Epithelial cell of proximal tubule (primary cell): ENCODE data around the gene CDHR2. TPM values are rescaled to one million over a fixed set of nuclear protein-coding genes. Genes with fewer than 3 reads are reported as not detected.

Experiments
- DNase-seq: peaks from one replicate; pipeline ENCODE4 v3.0.0-alpha.2; 2011; ENCODE audit warnings: low read depth
- H3K4me3 ChIP-seq: 2 replicates; pipeline ENCODE4 v1.5.1; 2011; ENCODE audit warnings: low read depth, mild to moderate bottlenecking, low read length
- CTCF ChIP-seq: conservative IDR thresholded peaks from 2 replicates; pipeline ENCODE4 v1.5.1; 2012; ENCODE audit warnings: low read depth, mild to moderate bottlenecking, low read length
- total RNA-seq: library from RNA; depleted of rRNA; stranded (reverse); fragments of >200 nt; gene quantifications from 2 replicates; pipeline ENCODE4 v1.2.3, GENCODE V29; 2015

Gene CDHR2
- total RNA-seq, 1 donor from 2014 or later = not detected

GRCh38 chr5:176644878-176645670 is 95.9 kb downstream of the CDHR2 start:
- DNase-seq = no peak
- no peak for TF ChIP-seq CTCF
- no peak overlapping the region for H3K4me3 ChIP-seq

Other genes with a start within 250 kb of the CDHR2 start
- gene KIAA1191, start 187.6 kb upstream of the CDHR2 start, total RNA-seq = 88.1 and 90.1 TPM in 2 replicates
- gene ARL10, start 183.9 kb upstream of the CDHR2 start, total RNA-seq = 2.9 and 3.4 TPM in 2 replicates
- gene NOP16, start 160.7 kb upstream of the CDHR2 start, total RNA-seq = 23.5 and 42.7 TPM in 2 replicates
- 118 and 123 TPM in 2 replicates for gene HIGD2A, start 160.6 kb upstream of the CDHR2 start, total RNA-seq
- gene CLTB, start 132.8 kb upstream of the CDHR2 start, total RNA-seq = 149 and 152 TPM in 2 replicates
- 32.9 and 35.7 TPM in 2 replicates for gene FAF2, start 101.0 kb upstream of the CDHR2 start, total RNA-seq
- 10.9 and 17.1 TPM in 2 replicates for gene RNF44, start 11.9 kb upstream of the CDHR2 start, total RNA-seq
- 34.0 and 40.2 TPM in 2 replicates for gene GPRIN1, start 60.8 kb downstream of the CDHR2 start, total RNA-seq
- gene SNCB, start 81.2 kb downstream of the CDHR2 start, total RNA-seq = 0.17 TPM in 1 of 2 replicates, not detected in the other
- not detected in 2 replicates for gene EIF4E1B, start 81.3 kb downstream of the CDHR2 start, total RNA-seq
- gene TSPAN17, start 98.1 kb downstream of the CDHR2 start, total RNA-seq = 29.1 and 40.2 TPM in 2 replicates